GM19463 (cell line): ENCODE measurements around the gene SCAP.
"Not testable (repeated sequence)": the region's sequence is repeated elsewhere in the genome, so short reads cannot be mapped to it uniquely, and the experiment has no call there.

Experiments
- ATAC-seq: cut with Tn5 transposase; IDR thresholded peaks from one replicate; pipeline ENCODE4 v1.9.1; 2021; ENCODE audit warnings: mild to moderate bottlenecking, moderate library complexity; ENCODE audit not compliant: unreplicated experiment

SCAP gene

GRCh38 chr3:47370020-47370419, 105.7 kb downstream of the SCAP start:
- ATAC-seq: not testable (repeated sequence)

DNA sequence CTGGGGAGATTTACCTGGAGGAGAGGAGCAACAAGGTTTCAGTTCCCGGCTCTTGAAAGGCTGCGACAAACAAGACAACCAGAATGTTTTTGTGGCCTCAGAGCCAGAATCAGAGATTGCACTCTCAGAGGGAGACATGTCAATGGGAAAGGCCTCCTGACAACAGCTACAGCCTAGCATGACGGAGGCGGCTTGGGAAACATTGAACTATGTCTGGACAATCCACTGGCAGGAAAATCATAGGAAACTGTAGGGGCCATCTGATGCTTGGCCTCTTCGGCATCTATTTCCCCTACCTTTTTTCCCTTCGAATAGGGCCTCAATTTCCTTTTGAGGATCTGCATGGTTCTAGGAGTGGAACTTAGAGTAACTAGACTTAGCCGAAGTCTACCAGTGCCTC, 108.1 kb downstream of the SCAP start:
- ATAC-seq: no peak

- ATAC-seq: no peak
These were observed 108.9 kb downstream of the SCAP start for GRCh38 chr3:47366833-47367232.

- no peak for ATAC-seq
These were observed 110.3 kb downstream of the SCAP start for GRCh38 chr3:47365213-47366153.
